BJ (cell line): Measurements from ENCODE around the gene DBNL. TPM values are rescaled to one million over a fixed set of nuclear protein-coding genes. Genes with fewer than 3 reads are reported as not detected.
A peak's percentile ranks its signal among the peaks of the same experiment; 100 is the strongest.
"Not testable (repeated sequence)": the region's sequence is repeated elsewhere in the genome, so short reads cannot be mapped to it uniquely, and the experiment has no call there.

Experiments used
- CTCF ChIA-PET: fragments of 350-600 bp; formaldehyde crosslinking; extraction: SDS; loops from one replicate; lab custom pipeline; 2021; ENCODE audit warnings: antibody characterized with exemption, inconsistent platforms; lab: Yijun Ruan, JAX
- POLR2A ChIA-PET: fragments of 300-600 bp; sonication (Branson Sonifier 250); formaldehyde crosslinking; extraction: SDS; loops from one replicate; lab custom pipeline; 2021; ENCODE audit warnings: antibody characterized with exemption; lab: Charles Lee
- DNase-seq: peaks from one replicate; pipeline ENCODE4 v3.0.0-alpha.2; 2011; ENCODE audit warnings: low read depth
- H3K27me3 ChIP-seq: 2 replicates; pipeline ENCODE4 v1.6.0; 2011; ENCODE audit warnings: low read length; ENCODE audit not compliant: control insufficient read depth, insufficient read depth
- H3K36me3 ChIP-seq: 2 replicates; pipeline ENCODE4 v1.5.1; 2011; ENCODE audit warnings: low read length; ENCODE audit not compliant: control insufficient read depth, insufficient read depth
- H3K4me3 ChIP-seq: 2 replicates; pipeline ENCODE4 v1.5.1; 2011; ENCODE audit warnings: low read depth, mild to moderate bottlenecking, control low read depth, low read length
- polyA plus RNA-seq: library from polyadenylated mRNA; depleted of rRNA; stranded (reverse); fragments of >200 nt; gene quantifications from 2 replicates; pipeline ENCODE4 v1.2.3, GENCODE V29; 2011

Gene DBNL
- polyA plus RNA-seq, 1 experiment = 140 TPM

- H3K36me3 ChIP-seq, H3K27me3 ChIP-seq, H3K4me3 ChIP-seq, DNase-seq, CTCF ChIA-PET, POLR2A ChIA-PET: not testable (repeated sequence)
Measured at GRCh38 chr7:44030029-44030428, 14.5 kb upstream of the DBNL start.

GRCh38 chr7:44031319-44031718 lies 13.2 kb upstream of the DBNL start:
- H3K27me3 ChIP-seq, CTCF ChIA-PET, POLR2A ChIA-PET: not testable (repeated sequence)

DNA sequence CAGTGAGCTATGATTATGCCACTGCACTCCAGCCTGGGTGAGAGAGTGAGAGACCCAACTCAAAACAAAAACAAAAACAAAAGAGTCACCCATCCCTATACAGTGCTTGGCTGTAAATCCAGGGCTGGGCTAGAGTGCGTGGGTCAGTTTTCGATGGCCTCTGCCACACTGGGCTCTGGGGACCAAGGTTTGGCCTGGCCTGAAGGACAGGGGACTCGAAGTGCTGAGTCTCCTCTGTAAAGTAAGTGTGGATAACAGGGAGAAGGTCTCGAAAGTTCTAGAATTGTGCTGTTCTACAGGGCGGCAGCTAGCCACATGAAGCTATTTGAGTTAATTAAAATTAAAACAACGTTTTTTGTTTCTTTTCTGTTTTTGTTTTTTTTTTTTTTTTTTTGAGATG lies 12.5 kb upstream of the DBNL start:
- POLR2A ChIA-PET, H3K4me3 ChIP-seq, DNase-seq, H3K27me3 ChIP-seq, H3K36me3 ChIP-seq, CTCF ChIA-PET: not testable (repeated sequence)

More at GRCh38 chr7:44031319-44031718, 13.2 kb upstream of the DBNL start:
- not testable (repeated sequence) for H3K4me3 ChIP-seq, H3K36me3 ChIP-seq, DNase-seq

DNA sequence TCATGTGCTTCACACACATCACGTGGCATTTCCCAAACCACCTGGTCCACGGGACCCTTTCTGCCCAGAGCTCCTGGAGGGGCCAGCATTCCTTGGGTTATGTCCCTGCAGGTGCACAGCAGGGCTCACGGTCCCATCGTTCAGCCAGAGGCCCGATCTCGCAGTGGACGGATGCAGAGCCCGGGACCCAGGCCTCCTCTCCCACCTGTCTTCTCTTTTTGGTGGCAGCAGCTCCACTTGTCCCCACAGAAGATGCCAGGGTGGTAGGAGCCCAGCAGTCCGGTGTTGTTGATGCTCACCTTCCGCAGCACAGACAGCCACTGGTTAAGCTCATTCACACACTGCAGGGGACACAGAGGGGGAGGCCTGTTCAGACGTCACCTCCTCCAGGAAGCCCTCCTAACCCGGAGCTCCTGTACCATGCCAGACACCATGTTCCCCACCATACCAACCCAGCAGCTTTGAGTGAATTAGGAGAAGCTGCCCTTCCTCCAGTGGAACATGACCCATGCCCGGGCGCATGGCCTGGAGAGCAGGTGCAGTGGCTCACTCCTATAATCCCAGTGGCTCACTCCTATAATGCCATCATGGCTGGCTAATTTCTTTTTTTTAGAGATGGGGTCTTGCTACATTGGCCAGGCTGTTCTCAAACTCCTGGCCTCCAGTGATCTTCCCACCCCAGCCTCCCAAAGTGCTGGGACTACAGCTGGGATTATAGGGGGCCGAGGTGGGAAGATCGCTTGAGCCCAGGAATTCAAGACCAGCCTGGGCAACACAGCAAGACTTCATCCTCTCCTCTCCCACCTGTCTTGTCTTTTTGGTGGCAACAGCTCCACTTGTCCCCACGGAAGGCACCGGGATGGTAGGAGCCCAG lies 10.3 kb upstream of the DBNL start:
- DNase-seq, H3K27me3 ChIP-seq, POLR2A ChIA-PET, H3K36me3 ChIP-seq, H3K4me3 ChIP-seq, CTCF ChIA-PET: not testable (repeated sequence)

GRCh38 chr7:44036364-44036763 lies 8.1 kb upstream of the DBNL start:
- POLR2A ChIA-PET, H3K36me3 ChIP-seq, H3K4me3 ChIP-seq, CTCF ChIA-PET, H3K27me3 ChIP-seq, DNase-seq: not testable (repeated sequence)

DNA sequence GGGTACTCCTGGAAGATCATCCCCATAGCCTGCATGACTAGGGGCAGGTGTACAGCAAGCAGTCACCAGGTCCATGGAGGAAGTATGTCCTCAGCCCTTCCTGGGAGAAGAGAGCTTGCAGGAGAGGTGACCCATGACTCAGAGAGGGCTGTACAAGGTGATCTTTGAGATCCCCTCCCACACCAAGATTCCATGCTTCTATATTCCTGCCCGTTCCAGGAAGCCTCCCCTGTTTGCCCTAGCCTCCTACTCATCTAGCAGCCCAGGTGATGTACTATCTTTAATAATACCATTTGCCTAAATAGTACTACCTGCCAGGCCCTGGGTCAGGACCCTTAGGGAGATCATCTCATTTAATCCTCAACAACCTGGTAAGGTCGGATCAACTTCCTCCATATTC lies 6.6 kb upstream of the DBNL start:
- CTCF ChIA-PET, DNase-seq, POLR2A ChIA-PET, H3K4me3 ChIP-seq, H3K36me3 ChIP-seq, H3K27me3 ChIP-seq: not testable (repeated sequence)

- H3K27me3 ChIP-seq, POLR2A ChIA-PET, H3K36me3 ChIP-seq, H3K4me3 ChIP-seq, DNase-seq: not testable (repeated sequence)
- CTCF ChIA-PET = interaction anchor here (0.6 kb wide), 1 partner anchor 37 kb away, joined by 3 read pairs; no protein-coding TSS in a partner anchor
Measured at GRCh38 chr7:44038553-44038952, 5.9 kb upstream of the DBNL start.

DNA sequence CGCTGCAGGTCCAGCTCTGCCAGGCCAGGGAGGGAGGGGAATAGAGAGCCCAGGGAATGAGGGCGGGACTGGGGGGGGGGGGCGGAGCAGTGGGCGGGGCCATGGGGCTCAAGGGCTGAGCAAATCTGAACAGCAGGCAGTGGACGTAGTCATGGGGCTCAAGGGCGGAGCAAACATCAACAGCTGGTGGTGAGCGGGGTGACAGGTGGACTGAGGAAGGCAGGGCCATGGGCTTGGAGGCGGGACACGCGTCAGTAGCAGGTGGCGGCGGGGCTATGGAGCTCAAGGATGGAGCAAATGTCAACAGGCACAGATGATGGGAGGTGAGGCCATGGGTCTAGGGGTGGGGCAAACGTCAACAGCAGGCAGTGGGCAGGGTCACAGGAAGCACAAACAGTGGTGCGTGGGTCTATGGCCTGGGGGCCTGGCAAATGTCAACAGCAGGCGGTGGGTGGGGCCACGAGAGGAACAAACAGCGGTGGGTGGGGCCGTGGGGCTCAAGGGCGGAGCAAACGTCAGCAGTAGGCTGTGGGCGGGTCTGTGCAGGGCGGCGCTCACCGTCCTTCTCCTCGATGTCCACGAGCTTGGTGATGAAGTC lies 5.4 kb upstream of the DBNL start:
- not testable (repeated sequence) for DNase-seq, H3K27me3 ChIP-seq, H3K36me3 ChIP-seq
- CTCF ChIA-PET = interaction anchor here (0.6 kb wide), 1 partner anchor 36 kb away, joined by 3 read pairs; no protein-coding TSS in a partner anchor
- H3K4me3 ChIP-seq = peak overlapping the region; percentile 21
- POLR2A ChIA-PET = interaction anchor here (0.6 kb wide), 1 partner anchor 451 kb away, joined by 4 read pairs; no protein-coding TSS in a partner anchor

GRCh38 chr7:44039800-44040492 lies 4.6 kb upstream of the DBNL start:
- H3K36me3 ChIP-seq, DNase-seq, POLR2A ChIA-PET, H3K27me3 ChIP-seq, CTCF ChIA-PET: not testable (repeated sequence)
- peak overlapping the region; percentile 7 for H3K4me3 ChIP-seq

DNA sequence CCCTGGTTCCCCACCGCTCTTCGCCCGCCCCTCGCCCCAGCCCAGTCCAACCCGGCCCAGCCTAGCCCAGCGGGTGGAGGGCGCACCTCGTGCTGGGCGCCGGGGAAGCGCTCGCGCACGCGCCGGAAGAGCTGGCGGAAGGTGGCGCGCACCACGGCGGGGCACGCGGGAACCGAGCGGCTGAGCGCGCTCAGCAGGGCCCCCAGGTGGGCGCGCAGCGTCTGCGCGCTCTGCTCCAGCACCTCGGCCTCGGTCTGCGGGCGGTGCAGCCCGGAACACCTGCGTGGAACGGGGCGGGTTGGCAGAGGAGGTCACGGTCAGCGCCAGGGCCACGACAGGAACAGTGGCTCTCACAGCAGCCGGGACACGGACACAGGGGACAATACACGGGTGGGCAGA lies 4.0 kb upstream of the DBNL start:
- DNase-seq, H3K27me3 ChIP-seq, H3K36me3 ChIP-seq, POLR2A ChIA-PET, CTCF ChIA-PET: not testable (repeated sequence)
- peak overlapping the region; percentile 7 for H3K4me3 ChIP-seq
